Mononuclear cell (primary cell): ENCODE results near the gene AHDC1. TPM values are rescaled to one million over a fixed set of nuclear protein-coding genes. Genes with fewer than 3 reads are reported as not detected.

Source experiments
- H3K27me3 ChIP-seq: 2 replicates; pipeline ENCODE4 v1.6.0; 2011; ENCODE audit warnings: low read length, control low read depth; ENCODE audit not compliant: insufficient read depth
- H3K4me1 ChIP-seq: 2 replicates; pipeline ENCODE4 v1.5.1; 2011; ENCODE audit warnings: mild to moderate bottlenecking, low read length, control low read depth; ENCODE audit not compliant: insufficient read depth
- H3K4me3 ChIP-seq: 2 replicates; pipeline ENCODE4 v1.5.1; 2011; ENCODE audit warnings: mild to moderate bottlenecking, low read length, moderate library complexity
- H3K9me3 ChIP-seq: 2 replicates; pipeline ENCODE4 v1.5.1; 2011; ENCODE audit warnings: low read depth, mild to moderate bottlenecking, control low read depth, low read length
- total RNA-seq: library from RNA; depleted of rRNA; stranded (reverse); fragments of >200 nt; gene quantifications from one replicate; pipeline ENCODE4 v1.2.3, GENCODE V29; 2012

AHDC1 gene
- total RNA-seq, 1 donor: 3.3 TPM

DNA sequence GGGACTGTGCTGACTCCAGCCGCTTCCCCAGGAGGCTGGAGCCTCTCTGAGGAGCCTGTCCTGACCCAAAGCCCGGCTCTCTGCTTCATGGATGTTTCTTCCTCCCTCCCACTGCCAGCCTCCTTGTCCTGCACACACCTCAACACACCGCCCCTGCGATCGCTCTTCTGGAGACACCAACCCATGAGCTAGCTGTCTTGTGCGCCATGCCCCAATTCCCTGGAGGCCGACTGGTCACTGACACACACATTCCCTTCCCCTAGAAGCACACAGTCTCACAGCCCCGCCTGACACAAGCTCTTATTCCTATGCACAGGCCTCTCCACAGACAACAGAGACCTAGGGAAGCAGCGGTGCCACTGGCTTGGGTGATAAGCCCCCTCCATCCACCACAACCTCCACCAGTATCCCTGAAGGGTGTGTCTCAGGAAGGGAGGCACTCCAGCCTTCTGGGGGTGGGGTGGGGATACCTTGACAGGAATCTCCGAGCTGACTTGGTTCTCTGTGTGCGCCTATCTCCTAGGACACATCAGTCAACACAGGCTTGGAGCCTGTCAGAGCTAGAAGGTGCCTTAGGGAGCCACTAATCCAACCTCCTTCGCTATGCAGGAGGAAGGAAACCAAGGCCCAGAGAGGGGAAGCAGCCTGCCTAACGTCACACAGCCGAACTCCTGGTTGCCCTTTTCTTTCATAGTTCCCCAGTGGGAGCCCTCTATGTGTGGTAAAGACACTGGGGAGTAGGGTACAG, 31.1 kb downstream of the AHDC1 start:
- peaks cover 35% of the 10 kb centered on the region for H3K4me1 ChIP-seq
- no peaks in the 10 kb centered on the region for H3K9me3 ChIP-seq
- H3K4me3 ChIP-seq: no peak overlapping the region
- H3K27me3 ChIP-seq: peaks cover 7% of the 10 kb centered on the region

DNA sequence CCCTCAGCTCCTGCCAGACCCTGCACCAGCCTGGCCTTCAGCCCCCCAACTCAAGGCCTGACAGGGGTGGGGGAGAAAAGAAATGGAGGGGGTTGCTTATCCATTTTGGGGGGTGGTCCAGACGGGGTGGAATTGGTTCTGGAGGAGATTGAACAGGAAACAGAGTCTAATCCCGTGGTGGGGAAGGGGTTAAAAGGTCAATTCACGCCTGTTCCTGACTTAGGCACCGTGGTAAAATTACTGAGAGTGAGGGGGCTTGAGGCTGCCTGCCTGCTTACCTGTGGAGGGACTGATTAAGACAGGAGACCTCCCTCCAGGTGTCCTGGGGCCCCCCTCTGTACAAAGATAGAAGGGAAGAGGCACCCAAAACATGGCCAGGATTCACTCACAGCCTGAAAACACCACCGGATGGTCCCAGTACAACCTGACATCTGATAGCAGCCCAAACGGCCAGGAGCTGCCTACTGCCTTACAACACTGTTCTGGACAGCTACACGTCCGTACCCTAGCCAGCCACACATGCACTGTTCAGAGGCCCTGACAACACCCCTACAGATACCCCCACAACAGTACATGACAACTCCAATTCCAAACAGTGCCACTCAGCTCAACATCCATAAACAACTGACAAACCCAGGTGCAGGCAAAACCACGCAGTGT, 31.8 kb downstream of the AHDC1 start:
- Histone ChIP-seq H3K27me3 (peaks cover 7% of the 10 kb centered on the region), H3K4me3 (no peak overlapping the region), H3K9me3 (no peaks in the 10 kb centered on the region), H3K4me1 (peaks cover 35% of the 10 kb centered on the region)

DNA sequence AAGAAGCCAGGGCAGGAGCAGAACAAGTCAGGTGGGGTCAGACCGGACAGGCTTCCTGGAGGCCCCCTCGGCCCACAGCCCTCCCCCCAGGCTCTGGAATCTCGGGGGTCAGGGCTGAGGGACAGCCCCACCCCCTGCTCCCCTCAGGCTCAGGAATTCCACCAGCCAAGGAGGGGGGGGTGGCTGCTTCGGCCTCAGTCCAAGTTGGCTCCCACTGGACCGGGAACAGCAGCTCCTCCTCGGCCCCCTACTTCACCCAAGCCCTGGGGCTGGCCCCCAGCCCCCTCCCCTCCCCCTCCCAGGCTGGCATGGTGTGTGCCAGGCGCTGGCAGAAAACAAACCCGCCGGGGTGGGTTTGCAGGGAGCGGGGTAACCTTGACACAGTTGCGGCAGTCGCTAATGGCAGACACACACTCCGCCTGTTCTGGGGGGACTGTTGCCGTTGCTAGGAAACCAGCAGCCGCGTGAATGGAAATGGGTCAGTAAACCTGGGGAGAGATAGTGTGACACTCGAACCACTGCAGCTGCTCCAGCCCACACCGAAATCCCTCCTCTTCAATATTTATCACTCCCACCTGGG, 32.4 kb downstream of the AHDC1 start:
- H3K27me3 ChIP-seq: peaks cover 6% of the 10 kb centered on the region
- H3K4me3 ChIP-seq: no peak overlapping the region
- H3K4me1 ChIP-seq: peaks cover 32% of the 10 kb centered on the region
- H3K9me3 ChIP-seq: no peaks in the 10 kb centered on the region

DNA sequence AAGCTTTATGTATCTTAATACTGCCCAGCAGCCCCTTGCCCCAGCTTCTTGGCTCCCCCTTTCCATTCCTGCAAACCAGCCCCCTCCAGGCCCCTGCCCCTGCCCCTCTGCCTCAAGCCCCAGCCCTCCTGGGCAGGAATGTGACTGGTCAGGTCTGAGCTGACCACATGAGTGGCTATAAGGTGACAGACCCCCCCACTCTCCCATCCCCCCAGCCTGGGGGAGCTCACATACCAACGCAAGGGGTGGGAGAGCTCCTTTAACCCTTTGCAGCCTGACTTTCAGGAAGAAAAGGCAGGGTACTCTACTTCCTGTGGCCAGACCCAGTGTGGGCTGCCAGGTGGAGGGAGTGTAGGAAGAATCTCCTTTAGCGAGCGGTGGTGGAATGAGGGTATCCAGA, 33.2 kb downstream of the AHDC1 start:
- Histone ChIP-seq H3K9me3 (no peaks in the 10 kb centered on the region), H3K27me3 (no peaks in the 10 kb centered on the region), H3K4me3 (no peak overlapping the region), H3K4me1 (peaks cover 24% of the 10 kb centered on the region)

DNA sequence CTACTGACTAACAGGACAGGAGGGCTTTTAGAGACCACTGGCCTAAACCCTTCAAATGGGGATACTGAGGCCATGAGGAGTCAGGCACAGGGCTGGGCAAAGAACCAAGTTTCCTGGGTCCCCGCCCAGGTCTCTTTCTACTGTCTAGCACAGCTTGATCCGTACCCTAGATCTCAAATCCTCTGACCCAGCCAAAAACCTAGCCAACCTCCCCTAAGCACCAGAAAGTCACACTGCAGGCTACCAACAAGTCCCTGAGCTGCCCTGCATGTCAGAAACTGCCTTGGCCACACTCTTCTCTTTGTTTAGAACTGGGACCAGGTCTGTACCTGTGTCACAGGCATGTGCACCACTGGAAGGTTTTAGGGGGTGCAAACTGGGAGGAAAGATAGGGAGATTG, 33.6 kb downstream of the AHDC1 start:
- Histone ChIP-seq H3K4me1 (peaks cover 24% of the 10 kb centered on the region), H3K27me3 (no peaks in the 10 kb centered on the region), H3K9me3 (no peaks in the 10 kb centered on the region), H3K4me3 (no peak overlapping the region)

DNA sequence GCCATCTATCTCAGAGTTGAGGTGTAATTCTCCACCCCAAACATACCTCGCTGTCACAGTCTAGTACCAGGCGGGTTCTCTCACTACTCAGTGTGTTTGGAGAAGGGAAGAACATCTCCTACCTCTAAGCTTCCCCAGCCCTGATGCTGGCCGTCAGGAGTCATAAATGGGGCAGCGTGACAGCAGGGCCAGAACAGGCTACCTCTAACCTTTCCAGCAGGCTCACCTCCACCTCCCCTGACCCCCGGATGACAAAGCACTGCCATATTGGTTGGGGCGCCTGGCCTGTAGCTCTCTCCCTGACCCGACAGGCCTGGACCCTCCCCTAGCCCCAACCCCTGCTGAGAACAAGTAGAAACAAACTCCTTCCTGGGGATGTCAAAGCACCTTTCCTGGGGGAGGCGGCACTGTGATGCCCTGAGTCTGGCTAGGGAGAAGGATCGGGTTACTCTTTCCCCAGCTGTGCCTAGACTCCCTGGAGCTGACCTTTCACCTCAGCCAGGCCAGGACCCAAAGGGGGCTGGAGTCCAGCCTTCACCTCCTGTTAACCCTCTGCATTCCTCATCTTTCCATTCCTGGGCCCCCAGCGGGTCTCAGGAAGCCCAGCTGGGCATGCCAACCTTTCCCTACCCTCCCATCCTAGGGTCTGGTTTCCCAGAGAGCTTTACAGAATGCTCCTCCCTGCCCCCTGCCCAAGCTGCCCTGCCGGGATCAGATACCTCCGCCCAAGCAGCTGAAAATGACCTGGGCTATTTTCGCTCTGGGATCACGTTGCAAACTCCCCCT, 34.2 kb downstream of the AHDC1 start:
- no peaks in the 10 kb centered on the region for H3K27me3 ChIP-seq
- H3K4me1 ChIP-seq: peaks cover 20% of the 10 kb centered on the region
- H3K9me3 ChIP-seq: no peaks in the 10 kb centered on the region
- H3K4me3 ChIP-seq: no peak overlapping the region

DNA sequence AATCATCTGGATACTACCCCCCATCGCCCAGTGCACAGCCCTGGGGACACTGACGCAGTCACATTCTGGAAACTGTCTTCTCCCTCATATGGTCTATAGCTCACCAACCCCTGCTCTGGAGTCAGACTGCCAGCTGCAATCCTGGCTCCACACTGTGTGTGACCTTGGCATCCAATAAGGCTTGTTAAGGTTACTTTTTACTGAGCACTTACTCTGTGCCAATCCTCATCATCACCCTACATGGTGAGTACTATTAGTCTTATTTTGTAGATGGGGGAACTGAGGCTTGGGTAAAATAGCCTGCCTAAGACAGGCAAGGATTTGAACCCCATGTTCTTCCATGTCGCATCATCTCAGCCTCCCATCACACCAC, 34.9 kb downstream of the AHDC1 start:
- H3K4me3 ChIP-seq: no peak overlapping the region
- H3K27me3 ChIP-seq: no peaks in the 10 kb centered on the region
- H3K4me1 ChIP-seq: peaks cover 26% of the 10 kb centered on the region
- no peaks in the 10 kb centered on the region for H3K9me3 ChIP-seq

DNA sequence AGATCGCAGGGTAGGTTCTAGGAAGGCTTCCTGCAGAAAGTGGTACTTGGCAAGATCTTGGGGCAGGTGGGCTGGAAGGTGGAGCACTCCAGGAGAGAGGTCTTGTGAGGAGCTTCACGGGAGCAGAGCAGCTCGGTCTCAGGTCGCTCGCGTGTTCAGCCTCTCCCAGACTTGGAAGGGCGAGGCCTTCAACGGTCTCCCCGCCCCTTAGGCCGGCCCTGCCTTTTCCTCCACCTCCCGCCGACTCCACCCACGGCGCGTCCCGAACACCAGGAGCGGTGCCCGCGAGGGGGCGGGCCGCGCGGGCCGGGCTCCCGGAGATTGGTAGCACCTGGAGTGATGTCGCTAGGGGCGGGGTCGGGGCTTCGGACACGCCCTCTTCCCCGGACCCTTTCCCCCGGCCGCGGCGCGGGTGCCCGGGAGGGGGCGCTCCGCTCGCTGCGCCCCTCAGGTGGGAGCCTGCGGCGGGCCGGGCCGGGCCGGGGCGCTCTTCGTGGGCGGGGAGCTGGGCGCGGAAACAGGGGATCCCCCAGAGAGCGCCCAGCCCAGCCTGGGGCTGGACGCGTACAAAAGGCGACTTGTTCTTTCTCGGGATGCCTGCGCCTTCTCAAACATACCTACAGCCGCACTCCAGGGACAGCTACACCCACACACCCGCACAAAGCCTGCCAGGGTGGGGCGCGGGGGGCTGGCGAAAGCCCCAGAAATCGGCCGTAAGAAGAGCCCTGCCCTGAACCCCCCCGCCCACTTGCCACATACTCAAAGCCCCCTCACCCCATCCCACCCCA, 35.5 kb downstream of the AHDC1 start:
- no peaks in the 10 kb centered on the region for H3K27me3 ChIP-seq
- peaks cover 32% of the 10 kb centered on the region for H3K4me1 ChIP-seq
- no peaks in the 10 kb centered on the region for H3K9me3 ChIP-seq
- no peak overlapping the region for H3K4me3 ChIP-seq

DNA sequence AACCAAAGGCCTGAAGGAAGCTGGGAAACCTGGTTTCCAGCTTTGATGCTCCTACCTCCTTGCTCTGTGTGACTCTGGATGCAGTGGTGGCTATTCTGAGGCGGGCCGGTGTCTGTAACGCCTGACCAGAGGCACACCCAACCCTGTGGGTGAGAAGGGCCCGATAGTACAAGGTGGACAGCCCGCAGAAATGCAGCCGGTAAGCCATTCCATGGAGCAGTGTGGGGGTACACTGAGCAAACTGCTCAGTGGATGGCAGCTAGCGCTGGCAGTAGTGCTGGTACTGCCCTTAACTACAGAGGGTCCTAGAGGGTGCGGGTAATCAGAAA, 36.0 kb downstream of the AHDC1 start:
- Histone ChIP-seq H3K4me1 (peaks cover 35% of the 10 kb centered on the region), H3K4me3 (no peak overlapping the region), H3K27me3 (no peaks in the 10 kb centered on the region), H3K9me3 (no peaks in the 10 kb centered on the region)

DNA sequence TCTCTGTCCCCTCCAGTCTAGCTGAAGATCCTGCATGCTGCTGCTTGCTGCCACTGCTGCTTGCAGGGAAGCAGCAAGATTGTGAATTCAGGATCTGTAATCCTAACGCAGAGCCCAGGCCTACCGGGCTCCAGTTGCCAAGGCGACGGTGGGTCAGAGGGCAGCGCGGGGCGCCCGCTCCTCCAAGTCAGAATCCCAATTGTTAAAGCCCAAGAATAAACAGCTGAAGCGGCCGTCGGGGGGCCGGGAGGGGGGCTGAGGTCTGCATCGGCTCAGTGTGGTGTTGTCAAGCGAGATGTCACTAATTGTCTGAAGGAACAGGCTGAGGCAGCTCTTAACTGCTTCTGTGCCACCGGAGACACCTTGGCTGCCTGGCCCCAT, 36.8 kb downstream of the AHDC1 start:
- Histone ChIP-seq H3K9me3 (no peaks in the 10 kb centered on the region), H3K4me3 (no peak overlapping the region), H3K27me3 (no peaks in the 10 kb centered on the region), H3K4me1 (peaks cover 35% of the 10 kb centered on the region)

DNA sequence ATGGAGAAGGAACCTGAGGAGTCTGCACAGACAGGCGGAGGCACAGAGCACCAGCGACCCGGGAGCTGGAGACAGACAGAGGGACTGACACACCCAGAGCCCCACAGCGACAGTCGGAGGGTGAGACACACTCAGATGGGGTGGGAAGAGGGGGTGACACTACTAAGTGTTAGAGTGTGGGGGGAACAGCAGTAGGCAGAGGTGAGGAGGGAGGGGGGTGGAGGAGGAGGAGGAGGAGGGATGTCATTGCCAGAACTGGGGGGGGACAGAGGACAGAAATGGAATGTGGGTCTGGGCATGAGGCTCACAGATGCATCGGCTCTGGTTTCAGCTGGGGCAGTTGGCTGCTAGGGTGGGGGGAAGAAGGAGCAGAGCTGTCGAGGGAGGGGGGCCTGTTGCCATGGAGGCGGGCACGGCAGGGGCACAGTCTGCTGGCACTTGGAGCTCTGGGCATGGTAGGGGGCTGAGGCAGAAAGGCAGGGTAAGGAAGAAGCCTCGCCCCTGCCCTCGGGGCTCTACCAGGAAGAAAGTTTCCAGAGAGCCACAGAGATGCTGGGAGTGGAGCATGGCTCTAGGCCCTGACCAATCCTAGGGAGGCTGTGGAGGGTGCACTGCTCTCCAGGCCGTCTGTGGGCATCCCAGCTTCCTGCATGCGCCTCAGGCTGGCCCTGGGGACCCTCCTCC, 37.3 kb downstream of the AHDC1 start:
- Histone ChIP-seq H3K4me1 (peaks cover 35% of the 10 kb centered on the region), H3K4me3 (no peak overlapping the region), H3K9me3 (no peaks in the 10 kb centered on the region), H3K27me3 (no peaks in the 10 kb centered on the region)

DNA sequence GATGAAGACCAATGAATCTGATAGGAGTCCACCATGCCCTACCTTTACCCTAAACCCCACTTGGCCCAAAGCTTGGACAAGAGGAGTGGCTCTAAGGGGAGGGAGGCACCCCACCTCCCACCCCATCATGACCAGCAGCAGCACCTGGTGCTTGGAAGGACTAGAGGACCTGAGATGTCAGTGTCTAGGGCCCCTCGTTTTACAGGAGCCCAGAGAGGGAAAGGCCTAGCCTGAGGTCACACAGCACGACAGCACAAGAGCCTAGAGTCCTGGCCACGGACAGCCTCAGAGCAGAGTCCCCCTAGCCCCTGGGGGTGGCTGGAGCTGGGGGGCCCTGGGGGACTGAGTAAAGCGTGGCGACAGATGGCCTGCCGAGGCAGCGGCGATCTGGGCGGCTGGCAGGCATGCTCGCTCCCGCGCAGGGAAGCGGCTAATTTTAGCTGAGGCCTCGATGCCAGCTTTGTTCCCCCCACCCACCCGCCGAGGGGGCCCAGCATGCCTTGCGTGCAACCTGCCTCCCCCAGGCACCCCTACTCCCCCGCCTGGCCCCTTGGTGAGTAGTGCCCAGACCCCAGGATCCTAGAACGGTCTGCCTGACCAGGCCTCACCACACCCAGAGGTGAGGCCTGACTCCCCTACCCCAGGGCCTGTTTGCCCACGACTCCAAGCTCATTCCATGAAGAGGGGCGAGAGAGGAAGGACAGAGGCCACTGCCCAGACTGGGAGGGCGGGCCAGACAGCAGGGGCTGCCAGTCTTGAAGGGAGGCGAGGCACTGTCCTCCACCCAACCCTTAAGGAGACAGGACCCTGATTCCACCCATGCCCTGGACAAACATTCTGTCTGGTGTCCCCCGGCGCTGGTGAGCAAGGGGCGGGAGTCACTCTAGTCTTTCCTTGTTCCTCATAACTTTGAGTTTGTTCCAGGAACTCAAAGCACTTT, 39.0 kb downstream of the AHDC1 start:
- Histone ChIP-seq H3K4me3 (no peak overlapping the region), H3K27me3 (no peaks in the 10 kb centered on the region), H3K4me1 (peaks cover 35% of the 10 kb centered on the region), H3K9me3 (no peaks in the 10 kb centered on the region)

DNA sequence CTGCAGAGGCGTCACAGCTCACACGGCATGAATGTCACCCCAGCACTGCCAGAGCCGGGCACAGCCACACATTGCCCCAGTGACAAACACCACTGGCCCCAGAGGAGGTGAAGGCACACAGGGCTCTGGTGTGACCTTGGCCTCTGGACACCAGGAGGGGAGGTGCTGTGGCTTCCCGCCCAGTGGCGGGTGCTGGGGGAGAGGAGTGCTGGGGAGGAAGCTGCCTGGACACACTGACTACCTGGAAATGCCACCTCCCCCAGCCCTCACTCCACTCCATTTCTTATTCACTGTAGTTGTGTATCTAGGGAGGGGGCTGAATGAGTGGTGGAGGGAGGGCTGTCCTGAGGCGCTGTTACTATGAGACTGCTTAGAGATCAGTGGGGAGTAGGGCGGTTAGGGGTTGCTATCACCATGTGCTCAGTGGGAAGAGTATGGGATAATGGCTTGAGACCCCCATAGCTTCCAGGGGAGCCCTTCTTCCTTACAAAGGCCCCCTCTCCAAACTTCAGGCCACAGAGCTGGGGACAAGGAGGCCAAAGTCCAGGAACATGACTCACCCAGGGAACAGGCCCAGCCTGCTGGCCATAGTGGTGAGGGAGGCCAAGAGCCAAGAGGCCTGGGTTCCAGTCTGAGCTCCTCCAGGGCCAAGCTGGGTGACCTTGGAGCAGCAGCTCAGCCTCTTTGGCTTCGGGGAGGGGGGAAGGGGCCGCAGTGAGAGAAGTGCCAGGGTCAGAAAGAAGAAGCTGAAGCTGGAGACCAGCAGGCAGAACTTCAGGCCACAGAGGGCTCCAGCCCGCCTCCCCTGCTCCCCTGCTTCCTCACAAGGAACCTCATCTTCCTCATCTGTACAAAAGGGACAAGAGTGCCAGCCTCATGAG, 40.1 kb downstream of the AHDC1 start:
- Histone ChIP-seq H3K4me3 (no peak overlapping the region), H3K9me3 (no peaks in the 10 kb centered on the region), H3K4me1 (peaks cover 30% of the 10 kb centered on the region), H3K27me3 (no peaks in the 10 kb centered on the region)
